ENCODE measurements around the gene TUT1.

DNA sequence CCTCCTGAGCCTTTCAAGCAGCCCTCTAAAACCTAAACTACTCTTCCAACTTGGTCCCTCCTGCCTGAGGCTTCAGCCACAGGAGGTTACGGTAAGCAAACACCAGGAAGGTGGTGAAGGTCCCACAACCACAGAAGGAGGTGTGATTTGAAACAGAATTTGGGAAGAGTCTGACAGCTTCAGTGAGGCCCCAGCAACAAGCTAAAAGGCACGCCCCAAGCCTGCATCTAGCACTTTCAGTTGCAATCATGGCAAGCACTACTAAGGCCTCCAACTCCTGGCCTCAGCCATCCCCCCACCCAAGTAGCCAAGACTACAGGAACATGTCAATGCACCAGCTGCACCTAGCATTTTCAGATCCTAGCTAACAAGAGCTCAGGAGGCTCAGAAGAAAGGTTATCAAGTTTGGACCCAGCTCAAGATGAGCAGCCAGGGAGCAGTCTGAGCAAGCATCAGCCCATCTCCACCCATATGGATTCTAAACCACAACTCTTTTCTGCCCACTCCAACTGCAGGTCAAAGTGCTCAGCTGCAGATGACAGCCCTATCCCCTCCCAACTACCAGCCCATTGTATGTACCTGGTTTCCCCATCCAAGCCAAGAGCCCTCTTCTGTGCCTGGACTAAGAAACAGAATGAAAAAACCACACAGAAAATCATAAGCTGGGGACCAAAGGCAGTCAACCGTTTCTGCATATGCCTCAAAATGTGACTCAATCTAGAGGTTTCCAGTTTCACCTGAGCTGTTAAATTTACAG lies 34.3 kb downstream of the TUT1 start:
- TF ChIP-seq, protein P1, sequence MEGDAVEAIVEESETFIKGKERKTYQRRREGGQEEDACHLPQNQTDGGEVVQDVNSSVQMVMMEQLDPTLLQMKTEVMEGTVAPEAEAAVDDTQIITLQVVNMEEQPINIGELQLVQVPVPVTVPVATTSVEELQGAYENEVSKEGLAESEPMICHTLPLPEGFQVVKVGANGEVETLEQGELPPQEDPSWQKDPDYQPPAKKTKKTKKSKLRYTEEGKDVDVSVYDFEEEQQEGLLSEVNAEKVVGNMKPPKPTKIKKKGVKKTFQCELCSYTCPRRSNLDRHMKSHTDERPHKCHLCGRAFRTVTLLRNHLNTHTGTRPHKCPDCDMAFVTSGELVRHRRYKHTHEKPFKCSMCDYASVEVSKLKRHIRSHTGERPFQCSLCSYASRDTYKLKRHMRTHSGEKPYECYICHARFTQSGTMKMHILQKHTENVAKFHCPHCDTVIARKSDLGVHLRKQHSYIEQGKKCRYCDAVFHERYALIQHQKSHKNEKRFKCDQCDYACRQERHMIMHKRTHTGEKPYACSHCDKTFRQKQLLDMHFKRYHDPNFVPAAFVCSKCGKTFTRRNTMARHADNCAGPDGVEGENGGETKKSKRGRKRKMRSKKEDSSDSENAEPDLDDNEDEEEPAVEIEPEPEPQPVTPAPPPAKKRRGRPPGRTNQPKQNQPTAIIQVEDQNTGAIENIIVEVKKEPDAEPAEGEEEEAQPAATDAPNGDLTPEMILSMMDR (IDR thresholded peaks at IDR 0.05) = no peak
- TF ChIP-seq TCF7L2 (IDR thresholded peaks at IDR 0.05; ENCODE audit: low read depth, low read length) = no peak
- TF ChIP-seq, protein P2, sequence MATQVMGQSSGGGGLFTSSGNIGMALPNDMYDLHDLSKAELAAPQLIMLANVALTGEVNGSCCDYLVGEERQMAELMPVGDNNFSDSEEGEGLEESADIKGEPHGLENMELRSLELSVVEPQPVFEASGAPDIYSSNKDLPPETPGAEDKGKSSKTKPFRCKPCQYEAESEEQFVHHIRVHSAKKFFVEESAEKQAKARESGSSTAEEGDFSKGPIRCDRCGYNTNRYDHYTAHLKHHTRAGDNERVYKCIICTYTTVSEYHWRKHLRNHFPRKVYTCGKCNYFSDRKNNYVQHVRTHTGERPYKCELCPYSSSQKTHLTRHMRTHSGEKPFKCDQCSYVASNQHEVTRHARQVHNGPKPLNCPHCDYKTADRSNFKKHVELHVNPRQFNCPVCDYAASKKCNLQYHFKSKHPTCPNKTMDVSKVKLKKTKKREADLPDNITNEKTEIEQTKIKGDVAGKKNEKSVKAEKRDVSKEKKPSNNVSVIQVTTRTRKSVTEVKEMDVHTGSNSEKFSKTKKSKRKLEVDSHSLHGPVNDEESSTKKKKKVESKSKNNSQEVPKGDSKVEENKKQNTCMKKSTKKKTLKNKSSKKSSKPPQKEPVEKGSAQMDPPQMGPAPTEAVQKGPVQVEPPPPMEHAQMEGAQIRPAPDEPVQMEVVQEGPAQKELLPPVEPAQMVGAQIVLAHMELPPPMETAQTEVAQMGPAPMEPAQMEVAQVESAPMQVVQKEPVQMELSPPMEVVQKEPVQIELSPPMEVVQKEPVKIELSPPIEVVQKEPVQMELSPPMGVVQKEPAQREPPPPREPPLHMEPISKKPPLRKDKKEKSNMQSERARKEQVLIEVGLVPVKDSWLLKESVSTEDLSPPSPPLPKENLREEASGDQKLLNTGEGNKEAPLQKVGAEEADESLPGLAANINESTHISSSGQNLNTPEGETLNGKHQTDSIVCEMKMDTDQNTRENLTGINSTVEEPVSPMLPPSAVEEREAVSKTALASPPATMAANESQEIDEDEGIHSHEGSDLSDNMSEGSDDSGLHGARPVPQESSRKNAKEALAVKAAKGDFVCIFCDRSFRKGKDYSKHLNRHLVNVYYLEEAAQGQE (IDR thresholded peaks at IDR 0.05; ENCODE audit: insufficient read depth in 1 of 2, low read depth in 2 of 2, low read length in 1 of 2) = no peak
- peak; percentile 15; the same call in 1 of the 2 replicates for TF ChIP-seq POLR2AphosphoS5 (IDR thresholded peaks at IDR 0.05; ENCODE audit: low read depth, low read length)

All from Panc1 (cell line).